HepG2 (cell line): ENCODE results near the gene MTHFD1. TPM values are rescaled to one million over a fixed set of nuclear protein-coding genes. Genes with fewer than 3 reads are reported as not detected.

Experiments used
- ATAC-seq: fragments of 200-7000 bp; cut with Tn5 transposase; 3 replicates; pipeline ENCODE4 v1.9.1; 2020; ENCODE audit warnings: mild to moderate bottlenecking, moderate library complexity
- BruUV-seq: library from RNA; stranded (reverse); fragments of 400-500 nt; replicated peaks from 2 replicates; lab custom pipeline; 2021; lab: Mats Ljungman, UMichigan
- CTCF ChIA-PET: fragments of 300-600 bp; formaldehyde crosslinking; extraction: SDS; loops from one replicate; lab custom pipeline; 2021; ENCODE audit warnings: low total read pairs, inconsistent platforms, low intra/inter-chr PET ratio; lab: Yijun Ruan, JAX
- POLR2A ChIA-PET: fragments of 350-600 bp; sonication (Branson Sonifier 250); formaldehyde crosslinking; loops from one replicate; lab custom pipeline; 2020; ENCODE audit warnings: antibody characterized with exemption, inconsistent platforms; lab: Yijun Ruan, JAX
- DNase-seq: peaks from one replicate; pipeline ENCODE4 v3.0.0-alpha.2; 2015; ENCODE audit warnings: low spot score
- FAIRE-seq: peaks from 3 replicates; lab custom pipeline; 2011; peaks lifted over from hg19 to GRCh38; lab: Jason Lieb, UNC
- H2AFZ ChIP-seq: one replicate; pipeline ENCODE4 v1.6.1; 2011; ENCODE audit warnings: low read length, inconsistent platforms
- H3K27ac ChIP-seq: fragments of 300-600 bp; 3 replicates; pipeline ENCODE4 v1.8.0; 2011; ENCODE audit warnings: mixed run types, mild to moderate bottlenecking, mixed read lengths, low read length, inconsistent platforms; ENCODE audit not compliant: insufficient read depth; ENCODE audit errors: extremely low read length
- H3K27me3 ChIP-seq, 2 experiments: fragments of 200-600 bp in 1 of 2; 2 replicates in 1 of 2; 3 replicates in 1 of 2; pipeline versions ENCODE4 v1.6.0 to v1.8.0; 2011; ENCODE audit warnings: low read length in 2 of 2, mild to moderate bottlenecking in 2 of 2, moderate library complexity in 2 of 2, inconsistent platforms in 1 of 2; ENCODE audit not compliant: insufficient read depth in 2 of 2, control insufficient read depth in 1 of 2
- H3K36me3 ChIP-seq, 2 experiments: fragments of 200-600 bp in 1 of 2; replicated peaks in 1 of 2; 2 replicates in 1 of 2; 3 replicates in 1 of 2; pipeline versions ENCODE4 v1.5.1 to v1.8.0; 2011; ENCODE audit warnings: low read length in 2 of 2, inconsistent platforms in 1 of 2; ENCODE audit not compliant: insufficient read depth in 2 of 2, control insufficient read depth in 1 of 2
- H3K4me1 ChIP-seq: 2 replicates; pipeline ENCODE4 v1.5.1; 2012; ENCODE audit warnings: low read length, inconsistent platforms; ENCODE audit not compliant: insufficient read depth
- H3K4me2 ChIP-seq: 2 replicates; pipeline ENCODE4 v1.6.0; 2011; ENCODE audit warnings: low read depth, low read length, inconsistent platforms
- H3K4me3 ChIP-seq, 3 experiments: fragments of 200-600 bp in 1 of 3; sonication (generic), shearing (Covaris generic) in 1 of 3; replicated peaks in 1 of 3; 2 replicates each; pipeline ENCODE4 v1.5.1; 2011 to 2016; ENCODE audit warnings: low read length in 3 of 3, inconsistent platforms in 2 of 3, low read depth in 2 of 3, mild to moderate bottlenecking in 2 of 3, control low read depth in 1 of 3, mixed read lengths in 1 of 3; ENCODE audit not compliant: insufficient read depth in 1 of 3
- H3K79me2 ChIP-seq: one replicate; pipeline ENCODE4 v1.6.1; 2011; ENCODE audit warnings: low read length, inconsistent platforms; ENCODE audit not compliant: insufficient read depth
- H3K9ac ChIP-seq: 2 replicates; pipeline ENCODE4 v1.6.0; 2011; ENCODE audit warnings: mild to moderate bottlenecking, low read depth, low read length, inconsistent platforms; ENCODE audit not compliant: insufficient read depth
- H3K9me3 ChIP-seq: 2 replicates; pipeline ENCODE4 v1.5.1; 2012; ENCODE audit warnings: mild to moderate bottlenecking, low read length
- H4K20me1 ChIP-seq: 2 replicates; pipeline ENCODE4 v1.6.0; 2011; ENCODE audit warnings: inconsistent platforms, mild to moderate bottlenecking, low read length, moderate library complexity; ENCODE audit not compliant: insufficient read depth
- BCL3 ChIP-seq: sonication (generic); formaldehyde crosslinking; IDR thresholded peaks from 2 replicates; pipeline ENCODE4 v1.5.1; 2020; ENCODE audit warnings: mild to moderate bottlenecking, missing genetic modification reagents, moderate library complexity
- DZIP1 ChIP-seq: sonication (generic); formaldehyde crosslinking; IDR thresholded peaks from 2 replicates; pipeline ENCODE4 v1.5.0; 2020; ENCODE audit warnings: mild to moderate bottlenecking, missing genetic modification reagents
- HNRNPLL ChIP-seq: fragments of 200-400 bp; formaldehyde crosslinking; IDR thresholded peaks from 2 replicates; pipeline ENCODE4 v1.6.1; 2017; ENCODE audit warnings: mild to moderate bottlenecking, low read depth, low read length; ENCODE audit not compliant: poor library complexity, severe bottlenecking
- HOXA3 ChIP-seq: sonication (generic); formaldehyde crosslinking; IDR thresholded peaks from 2 replicates; pipeline ENCODE4 v1.5.0; 2020; ENCODE audit warnings: missing genetic modification reagents
- KAT7 ChIP-seq: IDR thresholded peaks from 2 replicates; pipeline ENCODE4 v1.6.1; 2018; ENCODE audit warnings: borderline replicate concordance, missing compliant biosample characterization
- MEIS2 ChIP-seq: sonication (generic); formaldehyde crosslinking; IDR thresholded peaks from 2 replicates; pipeline ENCODE4 v1.9.0; 2021; ENCODE audit warnings: mild to moderate bottlenecking, missing genetic modification reagents
- NFATC3 ChIP-seq: sonication (generic); formaldehyde crosslinking; IDR thresholded peaks from 2 replicates; pipeline ENCODE4 v1.5.1; 2020; ENCODE audit warnings: mild to moderate bottlenecking, missing genetic modification reagents
- PHF5A ChIP-seq: IDR thresholded peaks from one replicate; pipeline ENCODE4 v1.6.1; 2018; ENCODE audit warnings: low read depth, missing genetic modification reagents; ENCODE audit not compliant: unreplicated experiment
- SAP130 ChIP-seq: IDR thresholded peaks from 2 replicates; pipeline ENCODE4 v1.6.1; 2016; ENCODE audit warnings: low read depth
- ZBTB14 ChIP-seq: sonication (generic); formaldehyde crosslinking; IDR thresholded peaks from 2 replicates; pipeline ENCODE4 v1.4.0; 2020; ENCODE audit warnings: missing genetic modification reagents
- ZKSCAN1 ChIP-seq: fragments of 150-350 bp; IDR thresholded peaks from 2 replicates; pipeline ENCODE4 v1.6.1; 2014; ENCODE audit warnings: low read length
- ZNF138 ChIP-seq: sonication (generic); formaldehyde crosslinking; IDR thresholded peaks from 2 replicates; pipeline ENCODE4 v1.5.0; 2020; ENCODE audit warnings: mild to moderate bottlenecking, low read depth, missing genetic modification reagents
- ZNF572 ChIP-seq: sonication (generic); formaldehyde crosslinking; IDR thresholded peaks from 2 replicates; pipeline ENCODE4 v1.5.1; 2020; ENCODE audit warnings: mild to moderate bottlenecking, missing genetic modification reagents
- ZNF709 ChIP-seq: sonication (generic); formaldehyde crosslinking; IDR thresholded peaks from 2 replicates; pipeline ENCODE4 v1.5.0; 2020; ENCODE audit warnings: mild to moderate bottlenecking, missing genetic modification reagents
- ZNF773 ChIP-seq: sonication (generic); formaldehyde crosslinking; IDR thresholded peaks from 2 replicates; pipeline ENCODE4 v1.4.0; 2020; ENCODE audit warnings: missing genetic modification reagents, borderline replicate concordance
- ZNF790 ChIP-seq: sonication (generic); formaldehyde crosslinking; IDR thresholded peaks from 2 replicates; pipeline ENCODE4 v1.8.0; 2022; ENCODE audit warnings: missing genetic modification reagents, mild to moderate bottlenecking, borderline replicate concordance
- WGBS: methylation state at CpG from one replicate; pipeline ENCODE4 v1.1.6; 2017; ENCODE audit warnings: low lambda C conversion rate; 5-methylcytosine and 5-hydroxymethylcytosine counted together
- in situ Hi-C: cut with HindIII; loops from 2 replicates; pipeline ENCODE4 v1.10.0; 2017; ENCODE audit warnings: low pct_unique_long_range_greater_than_20kb; ENCODE audit not compliant: extremely low pct_ligation_motif_present
- intact Hi-C: fragments of 100-400 bp; cut with micrococcal nuclease; formaldehyde crosslinking; loops from one replicate; pipeline ENCODE4 v1.10.0; 2022; ENCODE audit not compliant: unreplicated experiment
- polyA plus RNA-seq, 8 experiments: library from polyadenylated mRNA; depleted of rRNA in 3 of 8; stranded (reverse) in 7 of 8; unstranded in 1 of 8; fragments of >200 nt; fragmentation: Illumina TruSeq in 4 of 8; extraction: Trizol in 4 of 8; gene quantifications; 2 replicates each; pipeline versions ENCODE4 v1.2.1 to v1.2.3, GENCODE V29; 2011 to 2016; ENCODE audit warnings: low read depth in 4 of 8, missing spikeins in 1 of 8, mixed read lengths in 1 of 8; ENCODE audit not compliant: insufficient read depth in 1 of 8
- total RNA-seq, 5 experiments: library from RNA; depleted of rRNA; stranded (reverse); fragments of >200 nt; fragmentation: Illumina TruSeq; extraction: Trizol; gene quantifications; 2 replicates each; pipeline ENCODE4 v1.2.3, GENCODE V29; 2016; ENCODE audit warnings: low read depth in 1 of 5
- TF ChIP-seq, protein P1 (sequence below): sonication (generic); formaldehyde crosslinking; IDR thresholded peaks from 2 replicates; pipeline ENCODE4 v1.8.0; 2022; ENCODE audit warnings: missing genetic modification reagents, mild to moderate bottlenecking, borderline replicate concordance

Gene MTHFD1
- total and polyA plus RNA-seq, 2 of the 13 experiments (the other 11 are each of a cell fraction or from before 2014, with no cell fraction given), result 31.0 to 106 TPM

GRCh38 chr14:64502887-64503433 is 114.8 kb downstream of the MTHFD1 start:
- intact Hi-C loops (no loop called here), in situ Hi-C loops (no loop called here)
- Histone ChIP-seq H4K20me1 (peaks cover 22% of the 10 kb centered on the region), H3K4me3 (peak overlapping the region; percentile 93 to 98 (median 96)), H3K9me3 (no peaks in the 10 kb centered on the region), H3K9ac (peak overlapping the region; percentile 95), H3K4me2 (peak overlapping the region; percentile 85), H2AFZ (no peak overlapping the region), H3K79me2 (peaks cover 42% of the 10 kb centered on the region), H3K36me3 (no peaks in the 10 kb centered on the region), H3K27me3 (no peaks in the 10 kb centered on the region; a peak in 1 of 5 replicates), H3K4me1 (peaks cover 55% of the 10 kb centered on the region), H3K27ac (peak overlapping the region; percentile 99)
- WGBS, result 3% methylated on average over 14 of the region's 29 CpGs
- BruUV-seq, result TSS peak; percentile 53
- ChIA-PET CTCF (no interaction called here), POLR2A (interaction anchor here (1.0 kb wide), 1 partner anchor 115 kb away, joined by 3 read pairs; the partner anchor contains the start of gene MTHFD1)
- ATAC-seq (no peak), FAIRE-seq (no peak), DNase-seq (no peak)
- TF ChIP-seq ZNF709, result no peak
- 0 out of 2 replicates have a peak, but pooled peaks have one; percentile 64 for TF ChIP-seq ZNF572
- TF ChIP-seq HOXA3 (CRISPR knock-in tag), result no peak
- no peak for TF ChIP-seq NFATC3 (CRISPR knock-in tag)
- no peak for TF ChIP-seq SAP130
- no peak for TF ChIP-seq MEIS2 (CRISPR knock-in tag)
- TF ChIP-seq ZNF773 (CRISPR knock-in tag), result no peak
- TF ChIP-seq DZIP1, result no peak
- no peak; the same call in 1 of the 2 replicates for TF ChIP-seq KAT7
- TF ChIP-seq HNRNPLL, result peak; percentile 89
- TF ChIP-seq ZNF138, result peak; percentile 9; the same call in 1 of the 2 replicates
- TF ChIP-seq ZBTB14 (CRISPR knock-in tag), result no peak
- no peak for TF ChIP-seq PHF5A (CRISPR knock-in tag)
- TF ChIP-seq, protein P1, sequence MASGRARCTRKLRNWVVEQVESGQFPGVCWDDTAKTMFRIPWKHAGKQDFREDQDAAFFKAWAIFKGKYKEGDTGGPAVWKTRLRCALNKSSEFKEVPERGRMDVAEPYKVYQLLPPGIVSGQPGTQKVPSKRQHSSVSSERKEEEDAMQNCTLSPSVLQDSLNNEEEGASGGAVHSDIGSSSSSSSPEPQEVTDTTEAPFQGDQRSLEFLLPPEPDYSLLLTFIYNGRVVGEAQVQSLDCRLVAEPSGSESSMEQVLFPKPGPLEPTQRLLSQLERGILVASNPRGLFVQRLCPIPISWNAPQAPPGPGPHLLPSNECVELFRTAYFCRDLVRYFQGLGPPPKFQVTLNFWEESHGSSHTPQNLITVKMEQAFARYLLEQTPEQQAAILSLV (CRISPR knock-in tag), result no peak
- 0 out of 2 replicates have a peak, but pooled peaks have one; percentile 6 for TF ChIP-seq BCL3 (CRISPR knock-in tag)
- no peak for TF ChIP-seq ZKSCAN1
- TF ChIP-seq ZNF790 (CRISPR knock-in tag), result peak; percentile 19; the same call in 1 of the 2 replicates
